ENCODE results near the gene SPANXN2.

Gene SPANXN2

GRCh38 chrX:143669395-143669794 is 51.2 kb downstream of the SPANXN2 start:
- peaks cover 35% of the 10 kb centered on the region for H3K9me3 ChIP-seq (ENCODE audit: insufficient read depth, low read depth, low read length)
- no peak overlapping the region for H3K9ac ChIP-seq (ENCODE audit: low read depth, low read length)
- no peak overlapping the region for H3K4me3 ChIP-seq (ENCODE audit: low read length)
- H3K27ac ChIP-seq (ENCODE audit: low read depth, low read length), result no peak overlapping the region
- WGBS, result 75% methylated on average over 5 of the region's 5 CpGs
- no peaks in the 10 kb centered on the region for H3K27me3 ChIP-seq (ENCODE audit: insufficient read depth, low read length)
- H3K36me3 ChIP-seq (ENCODE audit: insufficient read depth, low read length), result no peaks in the 10 kb centered on the region
- no peaks in the 10 kb centered on the region for H3K4me1 ChIP-seq (ENCODE audit: insufficient read depth, low read length)

GRCh38 chrX:143664302-143664701 is 56.2 kb downstream of the SPANXN2 start:
- no peak overlapping the region for H3K27ac ChIP-seq (ENCODE audit: low read depth, low read length)
- no peaks in the 10 kb centered on the region for H3K4me1 ChIP-seq (ENCODE audit: insufficient read depth, low read length)
- 0 out of 2 replicates have a peak, but pooled peaks cover 6% of the 10 kb centered on the region for H3K9me3 ChIP-seq (ENCODE audit: insufficient read depth, low read depth, low read length)
- no peak overlapping the region for H3K4me3 ChIP-seq (ENCODE audit: low read length)
- no peaks in the 10 kb centered on the region for H3K27me3 ChIP-seq (ENCODE audit: insufficient read depth, low read length)
- no peaks in the 10 kb centered on the region for H3K36me3 ChIP-seq (ENCODE audit: insufficient read depth, low read length)
- WGBS, result 61% methylated on average over 4 of the region's 5 CpGs
- H3K9ac ChIP-seq (ENCODE audit: low read depth, low read length), result no peak overlapping the region

- Histone ChIP-seq H3K9me3 (ENCODE audit: insufficient read depth, low read depth, low read length) (0 out of 2 replicates have a peak, but pooled peaks cover 4% of the 10 kb centered on the region), H3K4me1 (ENCODE audit: insufficient read depth, low read length) (no peaks in the 10 kb centered on the region), H3K36me3 (ENCODE audit: insufficient read depth, low read length) (no peaks in the 10 kb centered on the region), H3K27ac (ENCODE audit: low read depth, low read length) (no peak overlapping the region), H3K9ac (ENCODE audit: low read depth, low read length) (no peak overlapping the region), H3K27me3 (ENCODE audit: insufficient read depth, low read length) (no peaks in the 10 kb centered on the region), H3K4me3 (ENCODE audit: low read length) (no peak overlapping the region)
- 75% methylated on average over 2 of the region's 5 CpGs for WGBS
These were observed 56.8 kb downstream of the SPANXN2 start for GRCh38 chrX:143663755-143664154.
